ENCODE data around the gene KCNJ13. TPM values are rescaled to one million over a fixed set of nuclear protein-coding genes. Genes with fewer than 3 reads are reported as not detected.

KCNJ13 gene
- total RNA-seq, 1 experiment from 2014 or later, result not detected

DNA sequence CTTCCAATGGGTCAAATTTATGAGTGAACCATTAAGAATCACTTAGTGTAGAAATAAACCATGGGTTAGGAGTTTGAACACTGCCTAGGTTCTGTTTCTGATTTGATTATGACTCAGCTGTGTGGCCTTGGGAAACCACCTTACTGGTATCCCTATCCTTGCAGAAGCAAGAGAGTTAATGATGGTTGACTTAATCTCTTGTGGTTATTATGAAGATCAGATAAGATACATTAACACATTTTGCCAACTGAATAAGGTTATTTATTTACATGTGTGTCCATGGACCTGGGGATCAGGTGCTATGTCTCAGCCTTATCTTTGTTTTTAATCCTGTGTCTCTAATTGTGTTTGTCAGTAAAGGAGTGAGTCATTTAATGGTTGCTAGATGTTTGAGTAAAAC, 5.4 kb upstream of the KCNJ13 start:
- Histone ChIP-seq H3K36me3 (replicated peaks; ENCODE audit: control insufficient read depth, insufficient read depth, low read length) (no peaks in the 10 kb centered on the region; the same call in 1 of the 2 replicates), H3K27me3 (ENCODE audit: control insufficient read depth, insufficient read depth, low read length) (no peaks in the 10 kb centered on the region), H3K4me3 (ENCODE audit: insufficient read depth, low read depth, low read length) (no peak overlapping the region)
- no peak for DNase-seq

DNA sequence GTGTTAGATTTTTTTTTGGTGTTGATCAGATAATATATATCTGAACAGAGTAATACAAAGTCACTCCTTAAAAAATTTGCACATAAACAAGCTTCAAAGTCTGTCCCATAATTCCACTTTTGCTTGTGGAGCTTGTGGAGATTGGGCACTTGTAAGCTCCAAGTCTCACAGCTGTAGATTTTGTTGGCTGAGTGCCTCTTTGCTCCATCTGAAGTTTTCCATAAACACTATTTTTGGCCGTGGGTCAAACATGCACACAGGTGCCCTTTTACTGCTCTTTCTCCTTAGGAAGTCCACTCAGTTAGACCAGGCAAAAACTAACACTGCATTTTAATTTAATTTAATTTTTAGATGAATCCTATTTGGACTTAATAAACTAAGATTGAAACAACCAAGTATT, 3.6 kb upstream of the KCNJ13 start:
- Histone ChIP-seq H3K36me3 (replicated peaks; ENCODE audit: control insufficient read depth, insufficient read depth, low read length) (no peaks in the 10 kb centered on the region; the same call in 1 of the 2 replicates), H3K4me3 (ENCODE audit: insufficient read depth, low read depth, low read length) (no peak overlapping the region), H3K27me3 (ENCODE audit: control insufficient read depth, insufficient read depth, low read length) (no peaks in the 10 kb centered on the region)
- no peak for DNase-seq

- no peak overlapping the region for H3K4me3 ChIP-seq (ENCODE audit: insufficient read depth, low read depth, low read length)
- H3K36me3 ChIP-seq (replicated peaks; ENCODE audit: control insufficient read depth, insufficient read depth, low read length), result no peaks in the 10 kb centered on the region; the same call in 1 of the 2 replicates
- no peaks in the 10 kb centered on the region for H3K27me3 ChIP-seq (ENCODE audit: control insufficient read depth, insufficient read depth, low read length)
- no peak for DNase-seq
Measured at GRCh38 chr2:232779465-232779864, 3.1 kb upstream of the KCNJ13 start.

DNA sequence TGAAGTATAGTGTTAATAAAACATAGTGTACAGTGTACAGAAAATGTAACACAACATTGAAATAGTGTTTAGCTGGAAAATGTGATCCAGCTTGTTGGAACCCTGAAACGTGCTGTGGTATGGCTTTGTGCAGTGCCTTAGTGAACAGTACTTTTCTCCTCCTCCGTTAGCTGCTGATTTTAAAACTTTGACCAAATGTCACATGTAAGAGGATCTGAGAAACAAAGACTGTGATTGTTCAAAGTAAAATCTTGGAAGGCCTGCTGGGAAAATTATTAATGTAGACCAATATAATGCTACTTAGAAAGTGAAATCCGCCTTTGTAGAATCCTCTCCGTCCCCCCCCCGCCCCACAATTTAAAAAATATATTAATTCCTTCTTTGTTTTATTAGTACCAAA, 911 bp upstream of the KCNJ13 start:
- no peak for DNase-seq
- H3K4me3 ChIP-seq (ENCODE audit: insufficient read depth, low read depth, low read length), result no peak overlapping the region

DNA sequence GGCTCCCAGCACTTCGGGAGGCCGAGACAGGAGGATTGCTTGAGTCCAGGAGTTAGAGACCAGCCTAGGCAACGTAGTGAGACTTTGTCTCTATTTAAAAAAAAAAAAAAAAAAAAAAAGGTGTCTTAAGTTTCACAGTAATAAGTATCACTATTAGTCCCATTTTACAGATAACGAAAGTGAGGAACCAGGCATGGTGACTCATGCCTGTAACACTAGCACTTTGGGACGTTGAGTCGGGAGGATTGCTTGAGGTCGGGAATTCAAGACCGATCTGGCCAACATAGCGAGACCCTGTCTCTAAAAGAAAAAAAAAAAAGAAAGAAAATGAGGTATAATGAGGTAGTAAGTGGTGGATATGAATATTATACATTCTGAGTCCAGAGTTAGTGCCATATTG, 2.5 kb downstream of the KCNJ13 start:
- H3K36me3 ChIP-seq (replicated peaks; ENCODE audit: control insufficient read depth, insufficient read depth, low read length), result peaks cover 2% of the 10 kb centered on the region
- H3K4me3 ChIP-seq (ENCODE audit: insufficient read depth, low read depth, low read length), result no peak overlapping the region
- DNase-seq, result no peak
- H3K27me3 ChIP-seq (ENCODE audit: control insufficient read depth, insufficient read depth, low read length), result no peaks in the 10 kb centered on the region

More for the DNA sequence above, 911 bp upstream of the KCNJ13 start:
- no peaks in the 10 kb centered on the region for H3K27me3 ChIP-seq (ENCODE audit: control insufficient read depth, insufficient read depth, low read length)
- H3K36me3 ChIP-seq (replicated peaks; ENCODE audit: control insufficient read depth, insufficient read depth, low read length), result no peaks in the 10 kb centered on the region; the same call in 1 of the 2 replicates

DNA sequence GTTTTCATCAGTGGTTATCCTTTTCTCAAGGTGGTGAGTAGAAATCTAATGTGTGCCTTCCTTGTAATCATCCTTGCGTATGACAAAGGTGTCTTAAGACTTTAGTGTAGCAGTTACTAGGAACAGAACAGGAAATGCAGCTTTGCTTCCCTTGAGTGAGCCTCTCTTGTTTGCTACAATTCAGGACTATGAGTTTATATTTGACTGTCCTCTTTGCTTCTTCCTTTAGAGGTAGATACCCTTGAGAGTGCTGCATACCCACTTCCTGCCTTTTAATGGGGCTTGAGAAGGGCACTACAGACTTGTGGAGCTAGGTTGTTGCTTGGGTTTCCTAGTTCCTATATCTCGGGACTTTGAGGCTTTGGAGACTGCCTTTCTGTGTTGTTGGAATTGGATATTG, 3.8 kb downstream of the KCNJ13 start:
- no peak for DNase-seq
- peaks cover 4% of the 10 kb centered on the region for H3K36me3 ChIP-seq (replicated peaks; ENCODE audit: control insufficient read depth, insufficient read depth, low read length)
- H3K4me3 ChIP-seq (ENCODE audit: insufficient read depth, low read depth, low read length), result no peak overlapping the region
- H3K27me3 ChIP-seq (ENCODE audit: control insufficient read depth, insufficient read depth, low read length), result no peaks in the 10 kb centered on the region

DNA sequence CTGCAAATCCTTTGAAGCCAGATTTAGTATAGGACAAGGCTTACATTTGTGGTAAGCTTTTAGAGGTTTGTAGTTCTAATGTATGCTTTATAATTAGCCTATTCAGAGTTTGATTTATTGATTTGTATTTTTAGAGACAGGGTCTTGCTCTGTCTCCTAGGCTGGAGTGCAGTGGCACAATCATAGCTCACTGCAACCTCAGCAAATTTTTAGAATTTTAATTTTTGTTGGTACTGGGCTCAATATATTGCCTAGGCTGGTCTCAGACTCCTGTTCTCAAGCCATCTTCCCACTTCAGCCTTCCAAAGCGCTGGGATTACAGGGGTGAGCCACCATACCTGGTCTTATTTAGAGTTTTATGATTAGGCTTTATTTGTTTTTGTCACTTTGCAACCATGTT, 4.5 kb downstream of the KCNJ13 start:
- no peak for DNase-seq

DNA sequence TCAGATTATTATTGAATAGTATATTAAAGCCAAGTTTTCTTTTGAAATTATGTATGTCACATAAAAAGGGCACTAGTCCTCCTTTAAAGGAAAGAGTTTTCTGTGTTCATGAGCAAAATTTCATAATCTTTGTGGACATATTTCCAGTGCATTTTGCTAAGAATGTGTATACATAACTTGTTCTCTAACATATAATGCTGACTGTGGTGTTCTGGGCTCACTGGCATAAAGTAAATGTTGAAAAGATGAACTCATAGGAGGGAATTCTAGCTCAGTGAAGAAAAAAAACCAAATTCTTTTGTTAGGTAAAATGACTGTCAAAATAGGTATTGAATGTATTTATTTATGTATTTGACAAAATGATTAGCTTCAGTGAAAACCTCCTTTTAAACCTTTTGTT, 6.2 kb downstream of the KCNJ13 start:
- H3K36me3 ChIP-seq (replicated peaks; ENCODE audit: control insufficient read depth, insufficient read depth, low read length), result peaks cover 5% of the 10 kb centered on the region
- no peak overlapping the region for H3K4me3 ChIP-seq (ENCODE audit: insufficient read depth, low read depth, low read length)
- H3K27me3 ChIP-seq (ENCODE audit: control insufficient read depth, insufficient read depth, low read length), result no peaks in the 10 kb centered on the region
- no peak for DNase-seq

More for the DNA sequence above, 4.5 kb downstream of the KCNJ13 start:
- no peak overlapping the region for H3K4me3 ChIP-seq (ENCODE audit: insufficient read depth, low read depth, low read length)
- no peaks in the 10 kb centered on the region for H3K27me3 ChIP-seq (ENCODE audit: control insufficient read depth, insufficient read depth, low read length)
- peaks cover 4% of the 10 kb centered on the region for H3K36me3 ChIP-seq (replicated peaks; ENCODE audit: control insufficient read depth, insufficient read depth, low read length)

- no peak for DNase-seq
- no peak overlapping the region for H3K4me3 ChIP-seq (ENCODE audit: insufficient read depth, low read depth, low read length)
- peaks cover 5% of the 10 kb centered on the region for H3K36me3 ChIP-seq (replicated peaks; ENCODE audit: control insufficient read depth, insufficient read depth, low read length)
- no peaks in the 10 kb centered on the region for H3K27me3 ChIP-seq (ENCODE audit: control insufficient read depth, insufficient read depth, low read length)
Measured at GRCh38 chr2:232767866-232768265, 8.5 kb downstream of the KCNJ13 start.

GRCh38 chr2:232761301-232761907, 15.0 kb downstream of the KCNJ13 start:
- peak; percentile 5 for DNase-seq
- Histone ChIP-seq H3K4me3 (ENCODE audit: insufficient read depth, low read depth, low read length) (no peak overlapping the region), H3K27me3 (ENCODE audit: control insufficient read depth, insufficient read depth, low read length) (no peaks in the 10 kb centered on the region), H3K36me3 (replicated peaks; ENCODE audit: control insufficient read depth, insufficient read depth, low read length) (peaks cover 6% of the 10 kb centered on the region)

GRCh38 chr2:232757905-232758304, 18.5 kb downstream of the KCNJ13 start:
- Histone ChIP-seq H3K27me3 (ENCODE audit: control insufficient read depth, insufficient read depth, low read length) (no peaks in the 10 kb centered on the region), H3K36me3 (replicated peaks; ENCODE audit: control insufficient read depth, insufficient read depth, low read length) (peaks cover 5% of the 10 kb centered on the region), H3K4me3 (ENCODE audit: insufficient read depth, low read depth, low read length) (no peak overlapping the region)
- no peak for DNase-seq

- no peak for DNase-seq
- peaks cover 2% of the 10 kb centered on the region for H3K36me3 ChIP-seq (replicated peaks; ENCODE audit: control insufficient read depth, insufficient read depth, low read length)
- H3K4me3 ChIP-seq (ENCODE audit: insufficient read depth, low read depth, low read length), result no peak overlapping the region
- H3K27me3 ChIP-seq (ENCODE audit: control insufficient read depth, insufficient read depth, low read length), result no peaks in the 10 kb centered on the region
Measured at GRCh38 chr2:232750135-232750671, 26.2 kb downstream of the KCNJ13 start.

DNA sequence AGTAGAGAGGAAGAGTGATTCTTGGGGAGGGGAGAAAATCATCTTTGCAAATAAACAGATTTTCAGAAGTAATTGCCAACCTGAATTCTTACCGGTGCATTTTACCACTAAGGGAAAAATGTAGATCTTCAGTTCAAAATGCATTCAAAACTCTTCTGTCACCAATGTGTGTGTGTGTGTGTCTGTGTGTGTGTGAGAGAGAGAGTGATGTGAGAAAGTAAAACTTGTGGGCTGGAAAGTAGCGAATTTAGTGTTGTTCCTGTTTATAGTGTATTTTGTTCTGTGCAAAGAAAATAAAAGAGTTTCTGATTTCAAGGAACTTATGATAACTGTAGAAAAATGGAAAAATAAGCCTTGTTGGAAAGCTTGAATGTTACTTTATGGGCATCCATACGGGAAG, 27.0 kb downstream of the KCNJ13 start:
- H3K4me3 ChIP-seq (ENCODE audit: insufficient read depth, low read depth, low read length), result no peak overlapping the region
- peaks cover 2% of the 10 kb centered on the region for H3K36me3 ChIP-seq (replicated peaks; ENCODE audit: control insufficient read depth, insufficient read depth, low read length)
- no peak for DNase-seq
- no peaks in the 10 kb centered on the region for H3K27me3 ChIP-seq (ENCODE audit: control insufficient read depth, insufficient read depth, low read length)

GRCh38 chr2:232748038-232748437, 28.3 kb downstream of the KCNJ13 start:
- DNase-seq, result no peak
- Histone ChIP-seq H3K4me3 (ENCODE audit: insufficient read depth, low read depth, low read length) (no peak overlapping the region), H3K27me3 (ENCODE audit: control insufficient read depth, insufficient read depth, low read length) (no peaks in the 10 kb centered on the region), H3K36me3 (replicated peaks; ENCODE audit: control insufficient read depth, insufficient read depth, low read length) (peaks cover 2% of the 10 kb centered on the region)

- no peak for DNase-seq
- Histone ChIP-seq H3K27me3 (ENCODE audit: control insufficient read depth, insufficient read depth, low read length) (no peaks in the 10 kb centered on the region), H3K36me3 (replicated peaks; ENCODE audit: control insufficient read depth, insufficient read depth, low read length) (peaks cover 2% of the 10 kb centered on the region), H3K4me3 (ENCODE audit: insufficient read depth, low read depth, low read length) (no peak overlapping the region)
Measured at GRCh38 chr2:232744963-232745362, 31.4 kb downstream of the KCNJ13 start.

All from H7 (cell line).